Stimulated activated naive CD4-positive, alpha-beta T cell treated with Interleukin-2 at 50 U/mL for 16 hours (primary cell): ENCODE data around the gene OLA1.

ENCODE experiments used
- DNase-seq: peaks from one replicate; lab custom pipeline; 2025; lab: John Stamatoyannopoulos, UW

Gene OLA1

DNA sequence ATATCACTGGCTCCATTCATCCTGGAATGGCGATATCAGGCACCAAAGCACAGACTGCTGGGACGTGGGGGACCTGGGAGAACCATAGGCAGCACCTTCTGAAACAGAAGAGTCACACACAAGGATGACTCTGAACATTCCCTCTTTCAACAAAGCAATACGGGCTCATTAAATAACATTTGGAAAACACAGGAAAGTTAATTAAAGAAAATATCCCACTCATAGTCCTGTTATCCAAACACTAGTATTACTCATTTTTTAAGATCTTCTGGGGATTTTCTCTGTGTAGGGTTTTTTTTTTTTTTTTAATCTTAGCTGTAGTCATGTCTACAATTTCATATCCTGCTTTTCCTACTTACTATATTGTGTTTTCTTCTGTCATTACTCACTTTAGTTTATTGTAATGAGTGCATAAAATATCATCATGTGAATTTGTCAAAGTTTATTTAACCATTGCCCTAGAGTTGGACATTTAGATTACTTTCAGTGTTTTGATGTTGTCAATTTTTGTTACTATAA lies 213.2 kb downstream of the OLA1 start:
- DNase-seq = no peak

GRCh38 chr2:174033163-174033550 lies 215.2 kb downstream of the OLA1 start:
- no peak for DNase-seq

GRCh38 chr2:174031226-174031625 lies 217.1 kb downstream of the OLA1 start:
- no peak for DNase-seq

- DNase-seq = no peak
Measured at GRCh38 chr2:174028935-174029334, 219.4 kb downstream of the OLA1 start.

DNA sequence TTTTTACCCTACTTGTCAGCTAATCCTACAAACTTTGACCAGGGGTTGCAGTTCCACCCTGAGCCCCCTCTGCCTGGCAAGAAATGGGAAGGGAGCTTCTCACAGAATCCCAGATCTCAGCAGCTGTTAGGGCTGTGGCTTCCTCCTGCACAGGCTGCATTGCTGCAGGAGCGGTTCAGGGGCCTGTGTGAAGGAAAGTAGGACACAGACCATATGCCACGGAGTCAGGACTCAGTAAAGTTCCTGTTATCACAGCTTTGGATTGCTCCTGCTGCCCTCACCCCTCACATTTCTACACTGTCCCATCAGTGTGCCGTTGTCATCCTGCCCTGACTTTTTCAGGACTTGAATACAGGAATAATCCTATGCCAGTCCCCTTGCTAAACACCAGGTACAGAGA lies 220.4 kb downstream of the OLA1 start:
- DNase-seq = no peak

- DNase-seq = no peak
Measured at GRCh38 chr2:174026122-174026845, 222.0 kb downstream of the OLA1 start.

- DNase-seq = no peak
Measured at GRCh38 chr2:174025271-174026121, 222.8 kb downstream of the OLA1 start.

GRCh38 chr2:174024524-174025270 lies 223.6 kb downstream of the OLA1 start:
- no peak for DNase-seq

GRCh38 chr2:174023591-174024523 lies 224.5 kb downstream of the OLA1 start:
- peak; percentile 45 for DNase-seq
